B cell (primary cell): ENCODE data around the gene HS3ST3B1. TPM values are rescaled to one million over a fixed set of nuclear protein-coding genes. Genes with fewer than 3 reads are reported as not detected.

Experiments
- ATAC-seq: fragments of 200-7000 bp; cut with Tn5 transposase; one replicate; pipeline ENCODE4 v1.10.0; 2021; ENCODE audit warnings: low read depth, mild to moderate bottlenecking, moderate number of reproducible peaks, moderate library complexity
- CTCF ChIA-PET: fragments of 350-600 bp; sonication (Branson Sonifier 250); formaldehyde crosslinking; loops from one replicate; lab custom pipeline; 2021; ENCODE audit warnings: antibody characterized with exemption, inconsistent platforms; lab: Charles Lee
- POLR2A ChIA-PET: fragments of 350-600 bp; sonication (Branson Sonifier 250); formaldehyde crosslinking; loops from one replicate; lab custom pipeline; 2021; ENCODE audit warnings: antibody characterized with exemption; lab: Charles Lee
- DNase-seq: peaks from one replicate; pipeline ENCODE4 v3.0.0; 2013
- H2AFZ ChIP-seq: 2 replicates; pipeline ENCODE4 v1.6.1; 2012; ENCODE audit warnings: mild to moderate bottlenecking, low read depth, low read length; ENCODE audit not compliant: insufficient read depth, poor library complexity, severe bottlenecking
- H3K27ac ChIP-seq, 2 donors: 1 replicate in 1 of 2; 2 replicates in 1 of 2; pipeline ENCODE4 v1.5.1; 2012 to 2013; ENCODE audit warnings: low read length in 2 of 2, mild to moderate bottlenecking in 2 of 2, moderate library complexity in 1 of 2
- H3K27me3 ChIP-seq, 4 experiments: fragments of 200-600 bp in 1 of 4; sonication (generic) in 1 of 4; replicated peaks in 1 of 4; 1 replicate in 2 of 4; 2 replicates in 2 of 4; pipeline versions ENCODE4 v1.6.1 to v1.7.0; 2013 to 2016; ENCODE audit warnings: low read length in 3 of 4, mild to moderate bottlenecking in 2 of 4, mixed read lengths in 1 of 4, moderate library complexity in 1 of 4; ENCODE audit not compliant: insufficient read depth in 4 of 4, control insufficient read depth in 3 of 4; ENCODE audit errors: control extremely low read depth in 1 of 4
- H3K36me3 ChIP-seq, 2 experiments: replicated peaks in 1 of 2; 1 replicate in 1 of 2; 2 replicates in 1 of 2; pipeline versions ENCODE4 v1.6.1 to v1.7.1; 2013; ENCODE audit warnings: low read length in 1 of 2; ENCODE audit not compliant: insufficient read depth in 2 of 2, control insufficient read depth in 1 of 2; ENCODE audit errors: control extremely low read depth in 1 of 2, extremely low read depth in 1 of 2
- H3K4me1 ChIP-seq, 2 donors: fragments of 200-600 bp in 1 of 2; sonication (generic) in 1 of 2; 1 replicate in 1 of 2; 2 replicates in 1 of 2; pipeline versions ENCODE4 v1.5.1 to v1.6.1; 2013 to 2017; ENCODE audit warnings: low read length in 2 of 2; ENCODE audit not compliant: control insufficient read depth in 2 of 2, insufficient read depth in 2 of 2
- H3K4me2 ChIP-seq: replicated peaks from 2 replicates; pipeline ENCODE3; 2012; ENCODE audit warnings: mild to moderate bottlenecking, low read depth, low read length; ENCODE audit not compliant: poor library complexity, severe bottlenecking
- H3K4me3 ChIP-seq, 5 experiments: fragments of 200-600 bp in 1 of 5; sonication (generic) in 1 of 5; 1 replicate in 3 of 5; 2 replicates in 2 of 5; pipeline versions ENCODE4 v1.5.1 to v1.7.0; 2011 to 2016; ENCODE audit warnings: low read length in 4 of 5, mild to moderate bottlenecking in 4 of 5, low read depth in 2 of 5, control low read depth in 1 of 5, moderate library complexity in 1 of 5; ENCODE audit not compliant: insufficient read depth in 1 of 5; ENCODE audit errors: control extremely low read depth in 1 of 5, extremely low read depth in 1 of 5
- H3K79me2 ChIP-seq: fragments of 200-600 bp; sonication (generic); one replicate; pipeline ENCODE4 v1.6.0; 2016; ENCODE audit warnings: low read length; ENCODE audit not compliant: control insufficient read depth, insufficient read depth
- H3K9ac ChIP-seq: fragments of 200-600 bp; sonication (generic); 2 replicates; pipeline ENCODE4 v1.6.1; 2017; ENCODE audit warnings: mild to moderate bottlenecking, low read length, moderate library complexity
- H3K9me3 ChIP-seq, 3 donors: one replicate each; pipeline versions ENCODE4 v1.6.1 to v1.7.1; 2013; ENCODE audit warnings: low read length in 2 of 3; ENCODE audit not compliant: control insufficient read depth in 2 of 3, insufficient read depth in 1 of 3; ENCODE audit errors: control extremely low read depth in 1 of 3
- H4K20me1 ChIP-seq: 2 replicates; pipeline ENCODE4 v1.6.0; 2012; ENCODE audit warnings: mild to moderate bottlenecking, low read length; ENCODE audit not compliant: insufficient read depth, control insufficient read depth, poor library complexity, severe bottlenecking
- H3K27ac Mint-ChIP-seq: one replicate; pipeline ENCODE4 v1.8.0; 2021; ENCODE audit warnings: mixed read lengths
- H3K27me3 Mint-ChIP-seq: one replicate; pipeline ENCODE4 v1.8.0; 2021; ENCODE audit warnings: mixed read lengths
- H3K4me1 Mint-ChIP-seq: one replicate; pipeline ENCODE4 v1.8.0; 2021; ENCODE audit warnings: mixed read lengths
- H3K4me3 Mint-ChIP-seq: one replicate; pipeline ENCODE4 v1.8.0; 2021; ENCODE audit warnings: mixed read lengths
- H3K9me3 Mint-ChIP-seq: one replicate; pipeline ENCODE4 v1.8.0; 2022; ENCODE audit warnings: mixed read lengths; ENCODE audit not compliant: insufficient read depth
- CTCF ChIP-seq: fragments of 200-600 bp; IDR thresholded peaks from one replicate; pipeline ENCODE4 v1.8.0; 2022; ENCODE audit warnings: antibody characterized with exemption, mild to moderate bottlenecking
- EZH2 ChIP-seq: IDR thresholded peaks from 2 replicates; pipeline ENCODE4 v1.6.1; 2012; ENCODE audit warnings: borderline replicate concordance, low read depth, mild to moderate bottlenecking, moderate library complexity, low read length; ENCODE audit not compliant: insufficient read depth, poor library complexity, severe bottlenecking
- WGBS: methylation state at CpG from one replicate; pipeline ENCODE4 v1.1.5; 2013; ENCODE audit warnings: missing lambda C conversion rate; ENCODE audit not compliant: insufficient coverage; 5-methylcytosine and 5-hydroxymethylcytosine counted together
- intact Hi-C: fragments of 100-400 bp; cut with micrococcal nuclease; formaldehyde crosslinking; loops from one replicate; pipeline ENCODE4 v1.10.0; 2022
- polyA plus RNA-seq: library from polyadenylated mRNA; depleted of rRNA; stranded (reverse); fragments of >200 nt; gene quantifications from 2 replicates; pipeline ENCODE4 v1.2.3, GENCODE V29; 2012
- total RNA-seq, 2 donors: library from RNA; stranded (reverse); fragments of 120-200 nt in 1 of 2; gene quantifications; 1 replicate in 1 of 2; 2 replicates in 1 of 2; pipeline versions ENCODE4 v1.2.3 to v1.2.4, GENCODE V29; 2013 to 2022

The HS3ST3B1 gene
- total and polyA plus RNA-seq, 2 donors (not counting 1 experiment from before 2014, with no cell fraction given), result 0.75 to 8.4 TPM

- ATAC-seq, result no peak
These were observed 15.4 kb downstream of the HS3ST3B1 start for GRCh38 chr17:14316126-14316832.

More at GRCh38 chr17:14316126-14316832, 15.4 kb downstream of the HS3ST3B1 start:
- TF ChIP-seq EZH2 (no peak), CTCF (no peak)
- CTCF ChIA-PET, result no interaction called here
- H3K9ac ChIP-seq, result no peak overlapping the region
- H4K20me1 ChIP-seq, result no peaks in the 10 kb centered on the region
- H3K4me1 ChIP-seq, result no peaks in the 10 kb centered on the region
- H3K27me3 ChIP-seq, result peaks cover 0 to 3% (median 0%) of the 10 kb centered on the region in 4 experiments
- H3K27ac ChIP-seq, result no peak overlapping the region
- H3K4me3 Mint-ChIP-seq, result no peak overlapping the region
- H3K27ac Mint-ChIP-seq, result no peak overlapping the region
- H3K9me3 ChIP-seq, result peaks cover 0 to 2% (median 0%) of the 10 kb centered on the region in 3 donors
- H3K79me2 ChIP-seq, result peaks cover 8% of the 10 kb centered on the region
- no peaks in the 10 kb centered on the region for H3K4me1 Mint-ChIP-seq
- POLR2A ChIA-PET, result no interaction called here
- H3K4me2 ChIP-seq, result no peak overlapping the region
- intact Hi-C loops, result no loop called here
- no peak for DNase-seq
- H3K36me3 ChIP-seq, result no peaks in the 10 kb centered on the region
- no peak overlapping the region for H2AFZ ChIP-seq
- no peak overlapping the region for H3K4me3 ChIP-seq
- H3K9me3 Mint-ChIP-seq, result no peaks in the 10 kb centered on the region
- WGBS, result 88% methylated on average over 8 of the region's 10 CpGs
- H3K27me3 Mint-ChIP-seq, result peaks cover 12% of the 10 kb centered on the region
